Activated CD4-positive, CD25-positive, alpha-beta regulatory T cell (primary cell): ENCODE data around the gene COX4I1.

ENCODE experiments used
- DNase-seq, 4 experiments: peaks; one replicate each; lab custom pipeline; 2025; lab: John Stamatoyannopoulos, UW

Gene COX4I1

GRCh38 chr16:85842435-85842834 is 42.9 kb downstream of the COX4I1 start:
- DNase-seq: no peak

GRCh38 chr16:85842848-85843247 is 43.4 kb downstream of the COX4I1 start:
- DNase-seq: no peak

- no peak for DNase-seq
Measured at GRCh38 chr16:85843471-85844168, 44.1 kb downstream of the COX4I1 start.

- no peak for DNase-seq
Measured at GRCh38 chr16:85844169-85844481, 44.6 kb downstream of the COX4I1 start.

GRCh38 chr16:85844786-85845185 is 45.3 kb downstream of the COX4I1 start:
- DNase-seq: no peak

GRCh38 chr16:85845266-85845665 is 45.8 kb downstream of the COX4I1 start:
- no peak for DNase-seq

- DNase-seq: no peak
Measured at GRCh38 chr16:85846461-85846860, 47.0 kb downstream of the COX4I1 start.

- DNase-seq: no peak
Measured at GRCh38 chr16:85847036-85847435, 47.5 kb downstream of the COX4I1 start.

- no peak for DNase-seq
Measured at GRCh38 chr16:85847681-85848601, 48.4 kb downstream of the COX4I1 start.

- DNase-seq: no peak
Measured at GRCh38 chr16:85848986-85849385, 49.5 kb downstream of the COX4I1 start.

GRCh38 chr16:85849388-85849787 is 49.9 kb downstream of the COX4I1 start:
- no peak for DNase-seq

- no peak for DNase-seq
Measured at GRCh38 chr16:85850344-85850880, 50.9 kb downstream of the COX4I1 start.

GRCh38 chr16:85851034-85851785 is 51.7 kb downstream of the COX4I1 start:
- DNase-seq: no peak

GRCh38 chr16:85853547-85854545 is 54.4 kb downstream of the COX4I1 start:
- DNase-seq: no peak

GRCh38 chr16:85854935-85855334 is 55.4 kb downstream of the COX4I1 start:
- DNase-seq: no peak

GRCh38 chr16:85856079-85856478 is 56.6 kb downstream of the COX4I1 start:
- DNase-seq: no peak

- DNase-seq: no peak
Measured at GRCh38 chr16:85856585-85856984, 57.1 kb downstream of the COX4I1 start.
